Measurements from ENCODE around the gene HMCES.

The HMCES gene

GRCh38 chr3:129286081-129286480, 7.4 kb downstream of the HMCES start:
- DNase-seq (ENCODE audit: extremely low read depth, low read depth), result no peak
- TF ChIP-seq CTCF (IDR thresholded peaks at IDR 0.05; ENCODE audit: low read depth, low read length), result no peak

GRCh38 chr3:129288446-129288845, 9.8 kb downstream of the HMCES start:
- DNase-seq (ENCODE audit: extremely low read depth, low read depth), result no peak

GRCh38 chr3:129289201-129289921, 10.7 kb downstream of the HMCES start:
- TF ChIP-seq CTCF (IDR thresholded peaks at IDR 0.05; ENCODE audit: low read depth, low read length), result no peak
- DNase-seq (ENCODE audit: extremely low read depth, low read depth), result no peak

More at GRCh38 chr3:129288446-129288845, 9.8 kb downstream of the HMCES start:
- TF ChIP-seq CTCF (IDR thresholded peaks at IDR 0.05; ENCODE audit: low read depth, low read length), result no peak

- no peak for DNase-seq (ENCODE audit: extremely low read depth, low read depth)
- no peak for TF ChIP-seq CTCF (IDR thresholded peaks at IDR 0.05; ENCODE audit: low read depth, low read length)
Measured at GRCh38 chr3:129291236-129291886, 12.7 kb downstream of the HMCES start.

- DNase-seq (ENCODE audit: extremely low read depth, low read depth), result no peak
- TF ChIP-seq CTCF (IDR thresholded peaks at IDR 0.05; ENCODE audit: low read depth, low read length), result no peak
Measured at GRCh38 chr3:129295286-129295685, 16.6 kb downstream of the HMCES start.

- no peak for DNase-seq (ENCODE audit: extremely low read depth, low read depth)
- TF ChIP-seq CTCF (IDR thresholded peaks at IDR 0.05; ENCODE audit: low read depth, low read length), result no peak
Measured at GRCh38 chr3:129304146-129304961, 25.7 kb downstream of the HMCES start.

GRCh38 chr3:129304962-129305222, 26.2 kb downstream of the HMCES start:
- TF ChIP-seq CTCF (IDR thresholded peaks at IDR 0.05; ENCODE audit: low read depth, low read length), result no peak
- DNase-seq (ENCODE audit: extremely low read depth, low read depth), result no peak
